GM20000 (cell line): ENCODE measurements around the gene LARGE1.
A peak's percentile ranks its signal among the peaks of the same experiment; 100 is the strongest.

Experiments
- DNase-seq: peaks from one replicate; pipeline ENCODE4 v3.0.0; 2012; ENCODE audit warnings: low spot score
- CTCF ChIP-seq: IDR thresholded peaks from 2 replicates; pipeline ENCODE4 v1.5.1; 2012; ENCODE audit warnings: mild to moderate bottlenecking, control low read depth; ENCODE audit errors: extremely low read depth, missing control alignments

The LARGE1 gene

GRCh38 chr22:33747029-33747428 is 173.2 kb downstream of the LARGE1 start:
- no peak for DNase-seq
- no peak for TF ChIP-seq CTCF

- no peak for DNase-seq
- no peak for TF ChIP-seq CTCF
Measured at GRCh38 chr22:33746501-33746928, 173.8 kb downstream of the LARGE1 start.

- TF ChIP-seq CTCF = no peak
- no peak for DNase-seq
Measured at GRCh38 chr22:33745501-33745900, 174.8 kb downstream of the LARGE1 start.

- TF ChIP-seq CTCF = no peak
- peak; percentile 16 for DNase-seq
Measured at GRCh38 chr22:33743756-33744155, 176.5 kb downstream of the LARGE1 start.

GRCh38 chr22:33741025-33741424 is 179.3 kb downstream of the LARGE1 start:
- no peak for DNase-seq
- TF ChIP-seq CTCF = no peak

- TF ChIP-seq CTCF = no peak
- no peak for DNase-seq
Measured at GRCh38 chr22:33739516-33739915, 180.8 kb downstream of the LARGE1 start.

- no peak for DNase-seq
Measured at GRCh38 chr22:33737662-33738061, 182.6 kb downstream of the LARGE1 start.

More at GRCh38 chr22:33737662-33738061, 182.6 kb downstream of the LARGE1 start:
- no peak for TF ChIP-seq CTCF
